Activated T-cell treated with anti-CD3 and anti-CD28 coated beads, Interleukin-2, amount 50 U/mL, for 24 hours (primary cell): ENCODE data around the gene RIMKLA.

Experiments used
- DNase-seq: peaks from one replicate; pipeline ENCODE4 v3.0.0-alpha.2; 2020
- H3K27ac Mint-ChIP-seq: 2 replicates; pipeline ENCODE4 v1.8.0; 2020; ENCODE audit warnings: mild to moderate bottlenecking, mixed read lengths
- H3K27me3 Mint-ChIP-seq: 2 replicates; pipeline ENCODE4 v1.8.0; 2020; ENCODE audit warnings: mixed read lengths
- H3K36me3 Mint-ChIP-seq: 2 replicates; pipeline ENCODE4 v1.8.0; 2020; ENCODE audit warnings: low read depth, mixed read lengths
- H3K4me1 Mint-ChIP-seq: 2 replicates; pipeline ENCODE4 v1.8.0; 2020; ENCODE audit warnings: low read depth, mixed read lengths
- H3K4me3 Mint-ChIP-seq: 2 replicates; pipeline ENCODE4 v1.8.0; 2020; ENCODE audit warnings: mild to moderate bottlenecking, moderate library complexity, mixed read lengths
- H3K9me3 Mint-ChIP-seq: 2 replicates; pipeline ENCODE4 v1.8.0; 2020; ENCODE audit warnings: mixed read lengths

Gene RIMKLA

GRCh38 chr1:42430286-42431135, 49.9 kb downstream of the RIMKLA start:
- Mint-ChIP-seq H3K36me3 (no peaks in the 10 kb centered on the region), H3K27ac (no peak overlapping the region), H3K4me1 (no peaks in the 10 kb centered on the region), H3K27me3 (no peaks in the 10 kb centered on the region), H3K9me3 (no peaks in the 10 kb centered on the region), H3K4me3 (no peak overlapping the region)
- DNase-seq, result no peak

GRCh38 chr1:42431514-42431913, 50.9 kb downstream of the RIMKLA start:
- H3K9me3 Mint-ChIP-seq, result no peaks in the 10 kb centered on the region
- DNase-seq, result no peak
- no peak overlapping the region for H3K4me3 Mint-ChIP-seq
- H3K36me3 Mint-ChIP-seq, result no peaks in the 10 kb centered on the region
- no peaks in the 10 kb centered on the region for H3K4me1 Mint-ChIP-seq
- H3K27me3 Mint-ChIP-seq, result no peaks in the 10 kb centered on the region
- no peak overlapping the region for H3K27ac Mint-ChIP-seq

GRCh38 chr1:42432714-42433113, 52.1 kb downstream of the RIMKLA start:
- Mint-ChIP-seq H3K4me1 (no peaks in the 10 kb centered on the region), H3K27me3 (no peaks in the 10 kb centered on the region), H3K4me3 (no peak overlapping the region), H3K27ac (no peak overlapping the region), H3K9me3 (no peaks in the 10 kb centered on the region), H3K36me3 (no peaks in the 10 kb centered on the region)
- DNase-seq, result no peak

GRCh38 chr1:42433369-42433768, 52.8 kb downstream of the RIMKLA start:
- H3K27ac Mint-ChIP-seq, result no peak overlapping the region
- no peaks in the 10 kb centered on the region for H3K36me3 Mint-ChIP-seq
- H3K4me3 Mint-ChIP-seq, result no peak overlapping the region
- no peaks in the 10 kb centered on the region for H3K4me1 Mint-ChIP-seq
- no peaks in the 10 kb centered on the region for H3K27me3 Mint-ChIP-seq
- no peak for DNase-seq
- no peaks in the 10 kb centered on the region for H3K9me3 Mint-ChIP-seq

GRCh38 chr1:42434340-42434739, 53.7 kb downstream of the RIMKLA start:
- Mint-ChIP-seq H3K36me3 (no peaks in the 10 kb centered on the region), H3K27ac (no peak overlapping the region), H3K9me3 (no peaks in the 10 kb centered on the region), H3K4me1 (no peaks in the 10 kb centered on the region), H3K27me3 (no peaks in the 10 kb centered on the region), H3K4me3 (no peak overlapping the region)
- DNase-seq, result no peak

GRCh38 chr1:42439940-42440339, 59.3 kb downstream of the RIMKLA start:
- no peak for DNase-seq
- Mint-ChIP-seq H3K9me3 (no peaks in the 10 kb centered on the region), H3K4me1 (no peaks in the 10 kb centered on the region), H3K27me3 (no peaks in the 10 kb centered on the region), H3K36me3 (no peaks in the 10 kb centered on the region), H3K27ac (no peak overlapping the region), H3K4me3 (no peak overlapping the region)

- Mint-ChIP-seq H3K36me3 (no peaks in the 10 kb centered on the region), H3K27ac (no peak overlapping the region), H3K4me1 (no peaks in the 10 kb centered on the region), H3K4me3 (no peak overlapping the region), H3K9me3 (no peaks in the 10 kb centered on the region), H3K27me3 (no peaks in the 10 kb centered on the region)
- no peak for DNase-seq
Measured at GRCh38 chr1:42442662-42443061, 62.1 kb downstream of the RIMKLA start.

GRCh38 chr1:42449256-42449655, 68.7 kb downstream of the RIMKLA start:
- Mint-ChIP-seq H3K4me3 (no peak overlapping the region), H3K9me3 (no peaks in the 10 kb centered on the region), H3K4me1 (peaks cover 6% of the 10 kb centered on the region), H3K27ac (no peak overlapping the region), H3K27me3 (no peaks in the 10 kb centered on the region), H3K36me3 (no peaks in the 10 kb centered on the region)
- DNase-seq, result no peak

- no peak overlapping the region for H3K27ac Mint-ChIP-seq
- no peaks in the 10 kb centered on the region for H3K9me3 Mint-ChIP-seq
- peaks cover 8% of the 10 kb centered on the region for H3K4me1 Mint-ChIP-seq
- H3K27me3 Mint-ChIP-seq, result no peaks in the 10 kb centered on the region
- DNase-seq, result no peak
- H3K36me3 Mint-ChIP-seq, result no peaks in the 10 kb centered on the region
- no peak overlapping the region for H3K4me3 Mint-ChIP-seq
Measured at GRCh38 chr1:42450061-42450460, 69.5 kb downstream of the RIMKLA start.

GRCh38 chr1:42453386-42453785, 72.8 kb downstream of the RIMKLA start:
- Mint-ChIP-seq H3K4me1 (peaks cover 31% of the 10 kb centered on the region), H3K27ac (no peak overlapping the region), H3K36me3 (peaks cover 21% of the 10 kb centered on the region), H3K9me3 (no peaks in the 10 kb centered on the region), H3K4me3 (no peak overlapping the region), H3K27me3 (no peaks in the 10 kb centered on the region)
- no peak for DNase-seq

- peaks cover 37% of the 10 kb centered on the region for H3K4me1 Mint-ChIP-seq
- DNase-seq, result no peak
- peaks cover 32% of the 10 kb centered on the region for H3K36me3 Mint-ChIP-seq
- no peak overlapping the region for H3K4me3 Mint-ChIP-seq
- no peaks in the 10 kb centered on the region for H3K27me3 Mint-ChIP-seq
- no peak overlapping the region for H3K27ac Mint-ChIP-seq
- no peaks in the 10 kb centered on the region for H3K9me3 Mint-ChIP-seq
Measured at GRCh38 chr1:42454403-42454802, 73.8 kb downstream of the RIMKLA start.

- Mint-ChIP-seq H3K36me3 (peaks cover 49% of the 10 kb centered on the region), H3K27me3 (no peaks in the 10 kb centered on the region), H3K4me1 (peaks cover 45% of the 10 kb centered on the region), H3K4me3 (peak within 1 kb of the TSS; percentile 81), H3K27ac (peak within 1 kb of the TSS; percentile 95), H3K9me3 (no peaks in the 10 kb centered on the region)
- peak; percentile 95 for DNase-seq
Measured at GRCh38 chr1:42456010-42456753, 75.6 kb downstream of the RIMKLA start, which contains the start of the genes PPCS and ZMYND12. PPCS (plus strand) TSS chr1:42456543; CDS start chr1:42456566, 23 bp downstream. ZMYND12 (minus strand) TSS chr1:42456022; CDS start chr1:42455997, 25 bp downstream.

- Mint-ChIP-seq H3K27me3 (no peaks in the 10 kb centered on the region), H3K9me3 (no peaks in the 10 kb centered on the region), H3K36me3 (peaks cover 53% of the 10 kb centered on the region), H3K27ac (peak overlapping the region; percentile 95), H3K4me3 (peak overlapping the region; percentile 81), H3K4me1 (peaks cover 48% of the 10 kb centered on the region)
- DNase-seq, result no peak
Measured at GRCh38 chr1:42456754-42457089, 76.1 kb downstream of the RIMKLA start.

- Mint-ChIP-seq H3K27me3 (no peaks in the 10 kb centered on the region), H3K36me3 (peaks cover 60% of the 10 kb centered on the region), H3K9me3 (no peaks in the 10 kb centered on the region), H3K4me3 (no peak overlapping the region), H3K27ac (peak overlapping the region; percentile 56), H3K4me1 (peaks cover 57% of the 10 kb centered on the region)
- no peak for DNase-seq
Measured at GRCh38 chr1:42461196-42461595, 80.6 kb downstream of the RIMKLA start.
